HG03066 (cell line): Measurements from ENCODE around the gene ASF1B.
"Not testable (repeated sequence)": the region's sequence is repeated elsewhere in the genome, so short reads cannot be mapped to it uniquely, and the experiment has no call there.

Source experiments
- ATAC-seq: cut with Tn5 transposase; IDR thresholded peaks from one replicate; pipeline ENCODE4 v1.9.1; 2021; ENCODE audit warnings: low read depth; ENCODE audit not compliant: unreplicated experiment

ASF1B gene

GRCh38 chr19:14136509-14137281, at the start of gene ASF1B:
Gene ASF1B (minus strand): TSS chr19:14136589. CDS start chr19:14136456, 133 bp downstream.
- ATAC-seq = peak; percentile 78

- ATAC-seq = not testable (repeated sequence)
Measured at GRCh38 chr19:14185691-14186090, 49.3 kb upstream of the ASF1B start.

GRCh38 chr19:14185158-14185557, 48.8 kb upstream of the ASF1B start:
- no peak for ATAC-seq

GRCh38 chr19:14183741-14184350, 47.5 kb upstream of the ASF1B start:
- ATAC-seq = no peak

GRCh38 chr19:14182476-14182875, 46.1 kb upstream of the ASF1B start:
- no peak for ATAC-seq

GRCh38 chr19:14181906-14182305, 45.5 kb upstream of the ASF1B start:
- no peak for ATAC-seq

- ATAC-seq = not testable (repeated sequence)
Measured at GRCh38 chr19:14181199-14181598, 44.8 kb upstream of the ASF1B start.

- no peak for ATAC-seq
Measured at GRCh38 chr19:14177496-14178074, 41.2 kb upstream of the ASF1B start.

- no peak for ATAC-seq
Measured at GRCh38 chr19:14175351-14175792, 39.0 kb upstream of the ASF1B start.

- ATAC-seq = no peak
Measured at GRCh38 chr19:14174883-14175282, 38.5 kb upstream of the ASF1B start.

- no peak for ATAC-seq
Measured at GRCh38 chr19:14168993-14169392, 32.6 kb upstream of the ASF1B start.

GRCh38 chr19:14168259-14168972, 32.0 kb upstream of the ASF1B start:
- no peak for ATAC-seq

GRCh38 chr19:14167576-14168138, 31.3 kb upstream of the ASF1B start:
- no peak for ATAC-seq

GRCh38 chr19:14166999-14167575, 30.7 kb upstream of the ASF1B start:
- ATAC-seq = no peak

- no peak for ATAC-seq
Measured at GRCh38 chr19:14165990-14166830, 29.8 kb upstream of the ASF1B start.

- no peak for ATAC-seq
Measured at GRCh38 chr19:14164724-14165493, 28.5 kb upstream of the ASF1B start.

- ATAC-seq = no peak
Measured at GRCh38 chr19:14164082-14164481, 27.7 kb upstream of the ASF1B start.

- no peak for ATAC-seq
Measured at GRCh38 chr19:14162871-14163297, 26.5 kb upstream of the ASF1B start.

GRCh38 chr19:14161305-14161704, 24.9 kb upstream of the ASF1B start:
- ATAC-seq = no peak
